GM21576 (cell line): Measurements from ENCODE around the gene FOXP3.
A peak's percentile ranks its signal among the peaks of the same experiment; 100 is the strongest.

ENCODE experiments used
- ATAC-seq: cut with Tn5 transposase; IDR thresholded peaks from one replicate; pipeline ENCODE4 v1.9.1; 2021; ENCODE audit warnings: mild to moderate bottlenecking, moderate library complexity; ENCODE audit not compliant: unreplicated experiment

FOXP3 gene

DNA sequence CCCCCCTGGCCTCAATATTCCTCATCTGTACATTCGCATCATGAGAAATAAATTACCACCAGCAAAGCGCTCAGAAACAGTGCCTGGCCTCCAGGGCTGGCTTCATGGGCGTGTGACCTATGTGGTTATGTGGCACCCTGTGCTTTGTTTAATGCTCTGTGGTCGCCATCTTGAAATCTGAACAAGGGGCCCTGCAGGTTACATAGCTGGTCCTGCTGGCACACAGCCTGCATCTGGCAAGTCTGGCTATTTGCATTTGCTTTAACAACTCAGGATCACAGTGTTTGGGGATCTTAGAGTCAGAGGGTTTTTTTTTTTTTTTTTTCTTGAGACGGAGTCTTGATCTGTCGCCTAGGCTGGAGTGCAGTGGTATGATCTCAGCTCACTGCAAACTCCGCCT, 9.9 kb downstream of the FOXP3 start:
- ATAC-seq: no peak

DNA sequence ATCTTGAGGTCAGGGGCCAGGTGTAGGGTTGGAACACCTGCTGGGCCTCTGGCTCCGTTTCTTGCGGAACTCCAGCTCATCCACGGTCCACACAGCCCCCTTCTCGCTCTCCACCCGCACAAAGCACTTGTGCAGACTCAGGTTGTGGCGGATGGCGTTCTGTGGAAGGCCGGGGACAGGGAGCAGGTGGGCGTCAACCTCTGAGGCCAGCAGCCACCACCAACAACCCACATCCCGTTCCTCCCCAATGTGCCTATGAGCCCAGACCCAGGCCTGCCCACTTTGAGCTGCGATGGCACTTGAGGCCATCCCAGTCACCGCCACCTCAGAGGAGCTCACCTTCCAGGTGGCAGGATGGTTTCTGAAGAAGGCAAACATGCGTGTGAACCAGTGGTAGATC, 13.2 kb downstream of the FOXP3 start:
- no peak for ATAC-seq

DNA sequence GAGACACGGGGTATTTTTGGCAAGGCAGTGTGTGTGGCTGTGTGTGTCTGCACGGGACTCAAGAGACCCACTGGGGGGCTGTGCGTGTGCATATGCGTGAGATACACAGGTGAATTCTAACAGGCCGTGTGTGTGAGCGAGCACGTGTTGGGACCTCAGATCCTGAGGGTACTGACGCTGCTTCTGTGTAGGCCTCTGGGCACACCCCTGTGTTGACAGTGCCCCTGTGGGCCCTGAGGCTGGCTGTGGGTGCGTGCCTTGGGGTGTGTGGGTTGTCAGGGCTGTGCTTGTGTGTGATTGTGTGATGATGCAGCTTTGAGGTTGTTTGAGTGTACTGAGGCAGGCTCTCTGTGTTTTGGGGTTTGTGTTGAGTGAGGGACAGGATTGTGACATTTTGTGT, 13.9 kb downstream of the FOXP3 start:
- ATAC-seq: no peak

- ATAC-seq: no peak
Observed at GRCh38 chrX:49250066-49250465, 14.4 kb downstream of the FOXP3 start.

- no peak for ATAC-seq
Observed at GRCh38 chrX:49249616-49250015, 14.9 kb downstream of the FOXP3 start.

- ATAC-seq: no peak
Observed at GRCh38 chrX:49249071-49249470, 15.4 kb downstream of the FOXP3 start.

- no peak for ATAC-seq
Observed at GRCh38 chrX:49247916-49248811, 16.3 kb downstream of the FOXP3 start.

DNA sequence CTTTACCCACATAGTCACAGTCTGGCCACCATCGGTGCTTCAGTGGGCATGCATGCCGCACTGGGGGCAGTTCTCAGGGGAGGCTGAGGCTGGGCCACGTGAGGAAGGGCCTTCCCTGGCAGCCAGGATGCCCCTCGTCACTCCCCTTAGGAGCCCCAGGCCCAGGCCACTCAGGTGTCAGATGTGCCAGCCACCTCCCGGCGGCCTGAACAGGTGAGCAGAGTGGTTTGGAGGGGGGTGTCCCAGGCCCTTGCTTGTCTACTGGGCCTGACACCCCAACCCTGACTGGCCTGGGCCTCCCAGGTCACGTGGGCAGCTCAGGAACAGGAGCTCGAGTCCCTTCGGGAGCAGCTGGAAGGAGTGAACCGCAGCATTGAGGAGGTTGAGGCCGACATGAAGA, 17.2 kb downstream of the FOXP3 start:
- ATAC-seq: no peak

DNA sequence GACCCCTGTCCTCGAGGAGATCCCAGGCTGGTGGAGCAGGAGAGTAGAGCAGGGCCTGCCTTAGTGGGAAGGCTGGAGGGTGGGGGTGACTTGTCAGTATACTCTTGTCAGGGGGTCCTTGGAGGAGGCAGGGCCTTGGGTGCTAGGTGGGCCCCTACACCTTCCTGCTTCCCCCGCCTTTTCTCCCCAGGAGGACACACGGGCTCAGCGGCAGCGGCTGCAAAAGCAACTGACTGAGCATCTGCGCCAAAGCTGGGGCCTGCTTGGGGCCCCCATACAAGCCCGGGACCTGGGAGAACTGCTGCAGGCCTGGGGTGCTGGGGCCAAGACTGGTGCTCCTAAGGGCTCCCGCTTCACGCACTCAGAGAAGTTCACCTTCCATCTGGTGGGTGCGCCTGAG, 18.0 kb downstream of the FOXP3 start:
- no peak for ATAC-seq

- ATAC-seq: no peak
Observed at GRCh38 chrX:49244207-49244606, 20.3 kb downstream of the FOXP3 start.

- ATAC-seq: no peak
Observed at GRCh38 chrX:49243166-49243565, 21.3 kb downstream of the FOXP3 start.

GRCh38 chrX:49242545-49243066, 21.9 kb downstream of the FOXP3 start:
- no peak for ATAC-seq

- no peak for ATAC-seq
Observed at GRCh38 chrX:49238735-49239134, 25.8 kb downstream of the FOXP3 start.

GRCh38 chrX:49237060-49237459, 27.4 kb downstream of the FOXP3 start:
- ATAC-seq: no peak

- no peak for ATAC-seq
Observed at GRCh38 chrX:49233887-49234555, 30.5 kb downstream of the FOXP3 start.

- no peak for ATAC-seq
Observed at GRCh38 chrX:49233176-49233575, 31.3 kb downstream of the FOXP3 start, which contains the start of gene CACNA1F. TSS of gene CACNA1F (minus strand) at chrX:49233340. CDS start at chrX:49233309, 31 bp downstream.

GRCh38 chrX:49232525-49232924, 32.0 kb downstream of the FOXP3 start:
- no peak for ATAC-seq

GRCh38 chrX:49231333-49232000, 33.0 kb downstream of the FOXP3 start:
- no peak for ATAC-seq

- ATAC-seq: peak; percentile 55
Observed at GRCh38 chrX:49230500-49231232, 33.8 kb downstream of the FOXP3 start.

DNA sequence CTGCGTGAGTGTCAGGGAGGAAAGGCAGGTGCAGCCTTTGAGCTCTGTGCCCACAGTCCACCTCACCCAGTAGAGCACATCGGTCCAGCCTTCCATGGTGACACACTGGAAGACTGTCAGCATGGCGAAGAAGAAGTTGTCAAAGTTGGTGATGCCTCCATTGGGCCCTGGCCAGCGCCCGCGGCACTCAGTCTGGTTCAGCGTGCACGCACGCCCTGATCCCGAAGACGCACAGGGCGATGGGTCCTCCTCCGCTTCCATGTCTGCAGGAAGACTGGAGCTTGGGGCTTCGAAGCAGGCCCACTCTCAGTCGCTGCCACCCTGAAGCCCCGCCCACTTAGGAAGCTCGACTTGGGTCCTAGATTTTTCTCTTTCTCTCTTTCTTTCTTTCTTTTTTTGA, 36.3 kb downstream of the FOXP3 start:
- ATAC-seq: no peak

- no peak for ATAC-seq
Observed at GRCh38 chrX:49227726-49228125, 36.8 kb downstream of the FOXP3 start.
